Hindlimb muscle (tissue), 1 donor: ENCODE results near the gene CISD3. TPM values are rescaled to one million over a fixed set of nuclear protein-coding genes. Genes with fewer than 3 reads are reported as not detected.

Source experiments
- DNase-seq: peaks from one replicate; pipeline ENCODE4 v3.0.0-alpha.2; 2013
- polyA plus RNA-seq: library from polyadenylated mRNA; unstranded; fragments of 120-200 nt; gene quantifications from one replicate; pipeline ENCODE4 v1.2.1, GENCODE V29; 2013; ENCODE audit not compliant: insufficient read length

CISD3 gene
- polyA plus RNA-seq, 1 donor: 16.8 TPM

GRCh38 chr17:38779965-38780752, 50.0 kb downstream of the CISD3 start:
- DNase-seq: no peak

GRCh38 chr17:38783227-38783626, 53.1 kb downstream of the CISD3 start:
- DNase-seq: no peak

Other genes starting within 250 kb of the CISD3 start
- gene SRCIN1, start 124.4 kb upstream of the CISD3 start, polyA plus RNA-seq: 1.2 TPM
- 0.48 TPM for gene EPOP, start 55.4 kb upstream of the CISD3 start, polyA plus RNA-seq
- 81.8 TPM for gene MLLT6, start 25.1 kb upstream of the CISD3 start, polyA plus RNA-seq
- 32.7 TPM for gene PCGF2, start 18.0 kb downstream of the CISD3 start, polyA plus RNA-seq
- 67.5 TPM for gene PSMB3, start 22.4 kb downstream of the CISD3 start, polyA plus RNA-seq
- gene PIP4K2B, start 69.2 kb downstream of the CISD3 start, polyA plus RNA-seq: 72.5 TPM
- 14.9 TPM for gene CWC25, start 95.0 kb downstream of the CISD3 start, polyA plus RNA-seq
- 2,574 TPM for gene RPL23, start 123.4 kb downstream of the CISD3 start, polyA plus RNA-seq
- gene LASP1, start 139.7 kb downstream of the CISD3 start, polyA plus RNA-seq: 74.6 TPM
- not detected for gene FBXO47, start 237.1 kb downstream of the CISD3 start, polyA plus RNA-seq